NCI-H226 (cell line): ENCODE results near the gene ILDR1.

ENCODE experiments used
- DNase-seq: peaks from one replicate; pipeline ENCODE4 v3.0.0-alpha.2; 2015

Gene ILDR1

GRCh38 chr3:121992601-121993560, 29.2 kb downstream of the ILDR1 start:
- DNase-seq, result no peak

GRCh38 chr3:121989943-121990342, 32.1 kb downstream of the ILDR1 start:
- DNase-seq, result no peak

DNA sequence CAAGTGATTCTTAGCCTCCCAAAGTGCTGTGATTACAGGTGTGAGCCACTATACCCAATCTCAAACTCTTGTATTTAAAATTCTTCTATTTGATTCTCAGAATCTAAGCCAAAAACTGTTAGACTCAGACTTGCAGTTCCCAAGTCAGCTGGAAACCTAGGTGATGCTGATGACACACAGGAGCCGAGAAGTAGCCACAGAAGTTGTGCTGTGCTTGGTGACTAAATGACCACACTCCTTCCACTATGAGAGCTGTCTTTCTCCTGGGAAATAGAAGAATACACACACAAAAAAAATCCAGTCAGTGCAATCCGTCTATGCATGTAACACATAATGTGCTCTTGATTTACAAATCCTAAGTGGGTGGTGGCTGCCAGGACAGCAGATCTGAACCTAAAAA, 33.9 kb downstream of the ILDR1 start:
- DNase-seq, result no peak

- no peak for DNase-seq
Observed at GRCh38 chr3:121985846-121986245, 36.2 kb downstream of the ILDR1 start.

- DNase-seq, result no peak
Observed at GRCh38 chr3:121981473-121981872, 40.6 kb downstream of the ILDR1 start.

GRCh38 chr3:121980450-121980796, 41.6 kb downstream of the ILDR1 start:
- no peak for DNase-seq

- no peak for DNase-seq
Observed at GRCh38 chr3:121979734-121980449, 42.2 kb downstream of the ILDR1 start.

GRCh38 chr3:121979246-121979645, 42.8 kb downstream of the ILDR1 start:
- DNase-seq, result no peak

GRCh38 chr3:121976727-121977126, 45.3 kb downstream of the ILDR1 start:
- DNase-seq, result no peak

DNA sequence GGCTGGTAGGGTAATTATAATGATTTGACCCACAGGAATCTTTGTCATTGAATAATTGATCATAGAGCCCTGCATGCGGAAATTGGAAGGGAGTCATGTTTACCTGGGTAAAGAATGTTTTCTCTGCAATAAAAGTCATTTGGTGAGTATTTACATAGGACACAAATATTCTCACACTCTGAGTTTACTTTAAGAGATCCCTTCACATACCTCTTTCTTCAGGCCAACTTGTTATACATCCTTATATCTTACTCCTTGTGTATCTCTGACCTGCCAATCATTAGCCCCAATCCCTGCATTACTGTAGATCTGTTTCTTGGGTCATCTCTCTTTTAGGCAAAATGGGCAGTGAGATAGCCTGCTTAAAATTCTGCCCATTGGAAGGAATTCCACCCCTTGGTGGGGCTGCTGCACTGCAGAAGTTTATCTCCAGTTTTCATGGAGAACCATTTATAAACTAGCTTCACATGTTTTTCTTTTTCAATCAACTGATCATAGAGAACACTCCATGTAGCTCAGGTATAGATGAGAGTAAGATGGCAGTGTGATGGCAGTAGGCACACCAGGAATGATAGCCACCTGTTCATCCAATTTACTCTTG, 46.2 kb downstream of the ILDR1 start:
- DNase-seq, result no peak

GRCh38 chr3:121974601-121975111, 47.4 kb downstream of the ILDR1 start:
- DNase-seq, result peak; percentile 52

DNA sequence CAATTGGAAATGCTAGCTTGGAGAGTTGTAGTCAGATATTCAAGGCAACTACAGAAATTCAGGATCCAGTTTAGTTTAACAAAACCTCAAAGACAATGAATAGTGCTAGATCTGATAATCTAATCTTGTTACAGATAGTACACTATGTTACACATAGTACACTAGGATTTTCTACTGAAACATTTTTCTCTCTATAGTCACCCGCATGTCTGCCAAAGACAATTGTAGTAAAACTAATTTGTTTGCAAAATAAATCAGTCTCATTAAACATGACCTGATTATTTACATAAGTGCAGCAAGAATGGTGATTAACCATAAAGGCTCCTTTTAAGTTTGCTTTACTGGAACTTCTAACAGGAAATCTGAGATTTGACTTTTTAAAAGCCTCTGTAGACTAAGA, 52.0 kb downstream of the ILDR1 start:
- DNase-seq, result no peak

DNA sequence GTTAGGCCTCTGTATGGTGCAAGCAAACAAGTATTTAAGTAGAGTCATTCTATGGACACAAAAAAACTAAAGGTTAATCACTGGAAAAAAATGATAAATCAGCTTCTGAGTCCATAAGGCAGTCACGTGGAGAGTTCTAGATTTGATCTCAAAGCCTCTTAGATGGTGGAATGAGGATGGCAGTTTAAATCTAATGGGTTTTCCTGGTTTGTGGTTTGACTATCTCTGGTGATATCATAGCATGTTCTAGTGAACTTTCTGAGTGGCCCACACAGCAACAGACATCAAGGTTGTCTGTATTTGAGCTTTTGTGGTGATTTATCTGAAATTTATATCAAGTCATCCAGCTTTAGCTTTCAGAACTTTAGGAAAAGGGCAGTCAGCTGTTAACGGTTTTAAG, 52.4 kb downstream of the ILDR1 start:
- DNase-seq, result no peak

- no peak for DNase-seq
Observed at GRCh38 chr3:121963608-121964007, 58.4 kb downstream of the ILDR1 start.

- DNase-seq, result no peak
Observed at GRCh38 chr3:121962443-121962842, 59.6 kb downstream of the ILDR1 start.

GRCh38 chr3:121961283-121961682, 60.8 kb downstream of the ILDR1 start:
- DNase-seq, result no peak

DNA sequence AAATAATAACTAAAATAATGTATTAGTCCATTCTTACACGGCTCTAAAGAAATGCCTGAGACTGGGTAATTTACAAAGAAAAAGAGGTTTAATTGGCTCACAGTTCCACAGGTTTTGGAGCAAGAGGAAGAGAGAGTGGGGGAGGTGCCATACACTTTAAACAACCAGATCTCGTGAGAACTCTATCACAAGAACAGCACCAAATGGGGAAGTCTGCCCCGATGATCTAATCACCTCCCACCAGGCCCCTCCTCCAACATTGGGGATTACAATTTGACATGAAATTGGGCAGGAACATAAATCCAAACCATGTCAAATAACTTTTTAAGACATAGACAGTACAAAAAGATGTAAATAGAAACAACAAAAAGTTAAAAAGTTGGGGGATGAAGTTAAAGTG, 63.2 kb downstream of the ILDR1 start:
- DNase-seq, result no peak

DNA sequence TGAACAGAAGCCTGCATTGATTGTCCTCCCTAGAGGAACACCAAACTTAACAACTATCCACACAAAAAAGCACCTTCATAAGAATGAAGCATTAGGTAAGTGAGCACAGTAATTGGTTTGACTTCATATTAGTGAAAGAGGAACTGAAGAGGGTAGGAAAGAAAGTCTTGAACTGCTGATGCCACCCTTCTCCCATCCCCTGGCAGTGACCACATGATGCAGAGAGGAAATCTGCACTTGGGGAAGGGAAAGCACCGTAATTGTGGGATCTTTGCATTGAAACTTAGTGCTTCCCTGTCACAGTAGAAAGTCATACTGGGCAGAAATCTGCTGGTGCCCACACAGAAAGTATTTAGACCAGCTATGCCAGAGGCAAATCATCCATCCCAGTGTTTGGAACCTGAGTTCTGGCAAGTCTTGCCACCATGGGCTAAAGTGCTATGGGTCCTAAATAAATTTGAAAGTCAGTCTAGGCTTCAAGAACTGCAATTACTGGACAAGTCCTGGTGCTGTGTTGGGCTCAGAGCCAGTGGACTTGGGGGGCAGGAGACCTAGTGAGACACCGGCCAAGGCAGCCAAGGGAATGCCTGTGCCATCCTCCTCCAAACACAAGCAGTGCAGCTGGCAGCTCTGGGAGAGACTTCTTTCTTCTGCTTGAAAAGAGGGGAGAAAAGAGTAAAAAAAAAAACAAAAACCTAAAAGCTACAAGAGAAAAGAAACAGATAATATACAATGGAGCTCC, 64.2 kb downstream of the ILDR1 start:
- DNase-seq, result no peak

GRCh38 chr3:121956363-121956762, 65.7 kb downstream of the ILDR1 start:
- no peak for DNase-seq

- no peak for DNase-seq
Observed at GRCh38 chr3:121951291-121951919, 70.6 kb downstream of the ILDR1 start.

DNA sequence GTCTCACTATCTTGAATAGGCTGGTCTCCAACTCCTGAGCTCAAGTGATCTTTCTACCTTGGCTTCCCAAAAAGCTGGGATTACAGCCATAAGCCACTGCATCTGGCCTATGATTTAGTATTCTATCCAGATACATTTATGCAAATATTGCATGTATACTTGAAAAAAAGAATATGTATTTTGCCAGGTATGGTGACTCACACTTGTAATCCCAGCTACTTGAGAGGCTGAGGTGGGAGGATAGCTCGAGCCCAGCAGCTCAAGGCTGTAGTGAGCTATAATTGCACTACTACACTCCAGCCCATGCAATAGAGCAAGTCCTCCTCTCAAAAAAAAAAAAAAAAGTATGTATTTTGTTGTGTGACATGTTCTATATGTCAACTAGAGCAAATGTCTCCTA, 73.4 kb downstream of the ILDR1 start:
- DNase-seq, result no peak

DNA sequence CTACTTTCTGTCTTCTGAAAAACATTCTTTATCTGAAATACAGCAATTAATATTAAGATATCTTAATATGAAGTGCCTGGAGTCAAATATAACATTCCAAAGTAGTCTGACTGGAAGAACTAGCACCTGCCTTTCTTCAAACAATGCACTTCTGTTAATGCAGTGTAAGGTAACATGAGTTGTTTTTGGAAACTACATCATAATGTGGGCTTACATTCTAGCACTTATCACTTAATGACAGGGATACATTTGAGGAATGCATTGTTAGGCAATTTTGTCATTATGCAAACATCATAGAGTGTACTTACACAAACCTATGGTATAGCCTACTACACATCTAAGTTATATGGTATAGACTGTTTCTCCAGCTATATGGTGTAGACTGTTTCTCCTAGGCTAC, 78.6 kb downstream of the ILDR1 start:
- DNase-seq, result no peak
